Loucy (cell line): ENCODE results near the gene CYP19A1.

ENCODE experiments used
- H2AFZ ChIP-seq: fragments of 200-600 bp; sonication (generic); 2 replicates; pipeline ENCODE4 v1.6.0; 2016; ENCODE audit warnings: antibody characterized with exemption, mild to moderate bottlenecking, low read length, moderate library complexity
- H3F3A ChIP-seq: fragments of 200-600 bp; 2 replicates; pipeline ENCODE4 v1.6.0; 2016; ENCODE audit warnings: antibody characterized with exemption, low read depth, mild to moderate bottlenecking
- H3K27me3 ChIP-seq: fragments of 200-600 bp; sonication (generic); 2 replicates; pipeline ENCODE4 v1.6.1; 2014; ENCODE audit warnings: low read length, mild to moderate bottlenecking; ENCODE audit not compliant: insufficient read depth, poor library complexity, severe bottlenecking
- H3K36me3 ChIP-seq: fragments of 200-600 bp; sonication (generic); 2 replicates; pipeline ENCODE4 v1.6.1; 2016; ENCODE audit warnings: low read length; ENCODE audit not compliant: insufficient read depth
- H3K4me1 ChIP-seq: fragments of 200-600 bp; sonication (generic); 2 replicates; pipeline ENCODE4 v1.5.1; 2014; ENCODE audit warnings: low read length, mild to moderate bottlenecking; ENCODE audit not compliant: insufficient read depth, poor library complexity, severe bottlenecking
- H3K4me2 ChIP-seq: fragments of 200-600 bp; sonication (generic); 2 replicates; pipeline ENCODE4 v1.6.0; 2014; ENCODE audit warnings: antibody characterized with exemption, low read length, low read depth, mild to moderate bottlenecking; ENCODE audit not compliant: poor library complexity, severe bottlenecking
- H3K4me3 ChIP-seq: fragments of 200-600 bp; sonication (generic); 2 replicates; pipeline ENCODE4 v1.5.1; 2014; ENCODE audit warnings: low read length, mild to moderate bottlenecking, mixed read lengths; ENCODE audit not compliant: poor library complexity, severe bottlenecking
- H3K79me2 ChIP-seq: fragments of 200-600 bp; sonication (generic); 2 replicates; pipeline ENCODE4 v1.6.1; 2014; ENCODE audit warnings: low read length; ENCODE audit not compliant: insufficient read depth
- H3K9ac ChIP-seq: fragments of 200-600 bp; sonication (generic); 2 replicates; pipeline ENCODE4 v1.6.0; 2014; ENCODE audit warnings: mild to moderate bottlenecking, low read depth, low read length, moderate library complexity; ENCODE audit not compliant: poor library complexity, severe bottlenecking
- H3K9me2 ChIP-seq: fragments of 200-600 bp; sonication (generic); replicated peaks from 2 replicates; pipeline ENCODE4 v1.6.1; 2016; ENCODE audit warnings: low read depth, low read length, mixed read lengths
- H3K9me3 ChIP-seq: fragments of 200-600 bp; sonication (generic); 2 replicates; pipeline ENCODE4 v1.6.1; 2014; ENCODE audit warnings: mild to moderate bottlenecking, antibody characterized with exemption, low read length, low read depth; ENCODE audit not compliant: insufficient read depth
- H4K20me1 ChIP-seq: fragments of 200-600 bp; sonication (generic); 2 replicates; pipeline ENCODE4 v1.6.0; 2014; ENCODE audit warnings: antibody characterized with exemption, low read length, mild to moderate bottlenecking; ENCODE audit not compliant: insufficient read depth, poor library complexity, severe bottlenecking
- EZH2phosphoT487 ChIP-seq: fragments of 200-600 bp; IDR thresholded peaks from 2 replicates; pipeline ENCODE4 v1.6.1; 2018; ENCODE audit warnings: antibody characterized with exemption, mild to moderate bottlenecking, moderate library complexity, borderline replicate concordance
- TF ChIP-seq, protein P1 (sequence below): fragments of 200-600 bp; sonication (generic); conservative IDR thresholded peaks from 2 replicates; pipeline ENCODE4 v1.5.1; 2014; ENCODE audit warnings: mild to moderate bottlenecking, antibody characterized with exemption, low read length

CYP19A1 gene

DNA sequence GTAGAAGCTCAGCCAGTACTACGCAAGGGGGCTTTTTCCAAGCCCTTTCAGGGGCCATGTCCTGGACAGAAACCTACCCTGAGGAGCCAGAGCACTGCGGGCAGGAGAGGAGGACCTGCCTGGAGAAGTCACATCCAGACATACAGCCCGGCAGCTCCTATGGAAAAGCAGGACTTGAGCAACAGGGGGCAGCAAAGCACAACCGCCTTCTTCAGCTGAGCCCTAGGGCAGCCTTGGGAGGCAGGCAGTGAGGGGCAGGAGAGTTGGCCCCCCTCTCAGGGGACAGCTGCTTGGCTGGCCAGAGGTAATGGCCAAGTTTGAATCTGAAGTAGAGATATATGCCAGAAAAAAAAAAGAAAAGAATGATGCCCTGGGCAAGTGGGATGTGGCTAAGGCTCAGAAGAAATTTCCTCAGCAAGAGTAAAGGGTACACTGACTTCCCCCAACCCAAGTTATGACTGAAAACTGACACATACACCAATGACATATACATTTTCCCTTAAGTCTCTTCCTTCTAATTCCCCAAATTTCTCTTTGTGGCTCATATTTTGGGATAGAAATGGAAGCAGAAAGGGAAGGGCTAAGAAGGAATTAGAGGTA lies 56.9 kb downstream of the CYP19A1 start:
- H3K9ac ChIP-seq, result no peak overlapping the region
- H3K4me2 ChIP-seq, result no peak overlapping the region
- H3F3A ChIP-seq, result no peaks in the 10 kb centered on the region
- no peaks in the 10 kb centered on the region for H3K9me3 ChIP-seq
- no peaks in the 10 kb centered on the region for H3K27me3 ChIP-seq
- no peak overlapping the region for H3K4me3 ChIP-seq
- H3K4me1 ChIP-seq, result peaks cover 49% of the 10 kb centered on the region
- H2AFZ ChIP-seq, result peak overlapping the region; percentile 63
- H3K36me3 ChIP-seq, result no peaks in the 10 kb centered on the region
- H4K20me1 ChIP-seq, result no peaks in the 10 kb centered on the region
- TF ChIP-seq, protein P1, sequence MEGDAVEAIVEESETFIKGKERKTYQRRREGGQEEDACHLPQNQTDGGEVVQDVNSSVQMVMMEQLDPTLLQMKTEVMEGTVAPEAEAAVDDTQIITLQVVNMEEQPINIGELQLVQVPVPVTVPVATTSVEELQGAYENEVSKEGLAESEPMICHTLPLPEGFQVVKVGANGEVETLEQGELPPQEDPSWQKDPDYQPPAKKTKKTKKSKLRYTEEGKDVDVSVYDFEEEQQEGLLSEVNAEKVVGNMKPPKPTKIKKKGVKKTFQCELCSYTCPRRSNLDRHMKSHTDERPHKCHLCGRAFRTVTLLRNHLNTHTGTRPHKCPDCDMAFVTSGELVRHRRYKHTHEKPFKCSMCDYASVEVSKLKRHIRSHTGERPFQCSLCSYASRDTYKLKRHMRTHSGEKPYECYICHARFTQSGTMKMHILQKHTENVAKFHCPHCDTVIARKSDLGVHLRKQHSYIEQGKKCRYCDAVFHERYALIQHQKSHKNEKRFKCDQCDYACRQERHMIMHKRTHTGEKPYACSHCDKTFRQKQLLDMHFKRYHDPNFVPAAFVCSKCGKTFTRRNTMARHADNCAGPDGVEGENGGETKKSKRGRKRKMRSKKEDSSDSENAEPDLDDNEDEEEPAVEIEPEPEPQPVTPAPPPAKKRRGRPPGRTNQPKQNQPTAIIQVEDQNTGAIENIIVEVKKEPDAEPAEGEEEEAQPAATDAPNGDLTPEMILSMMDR, result peak; percentile 80
- TF ChIP-seq EZH2phosphoT487, result no peak
- H3K9me2 ChIP-seq, result no peaks in the 10 kb centered on the region
- H3K79me2 ChIP-seq, result no peaks in the 10 kb centered on the region

DNA sequence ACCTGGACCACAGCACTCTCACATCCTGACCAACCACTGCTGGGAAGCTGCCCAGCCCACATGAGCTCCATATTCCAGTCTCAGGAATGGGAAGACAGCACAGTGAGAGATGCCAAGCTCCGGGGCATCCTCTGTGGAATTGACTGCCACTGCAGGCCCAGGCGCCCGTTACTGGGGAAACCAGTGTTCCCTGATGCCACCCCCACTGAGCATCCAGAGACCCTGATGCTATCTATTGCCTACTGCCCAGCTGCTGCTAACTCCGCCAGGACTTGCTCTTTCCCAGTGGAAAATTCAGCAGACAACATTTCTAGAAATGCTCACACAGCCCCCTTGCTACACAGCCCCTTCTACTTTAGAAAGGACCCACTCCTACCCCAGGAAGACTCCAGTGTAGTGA lies 57.6 kb downstream of the CYP19A1 start:
- no peak overlapping the region for H3K9ac ChIP-seq
- H3K79me2 ChIP-seq, result no peaks in the 10 kb centered on the region
- no peaks in the 10 kb centered on the region for H3K9me3 ChIP-seq
- H3K27me3 ChIP-seq, result no peaks in the 10 kb centered on the region
- peak overlapping the region; percentile 63; the same call in 1 of the 2 replicates for H2AFZ ChIP-seq
- peaks cover 42% of the 10 kb centered on the region for H3K4me1 ChIP-seq
- TF ChIP-seq, protein P1, result no peak
- no peak for TF ChIP-seq EZH2phosphoT487
- H3K4me3 ChIP-seq, result no peak overlapping the region
- no peaks in the 10 kb centered on the region for H3F3A ChIP-seq
- no peaks in the 10 kb centered on the region for H3K9me2 ChIP-seq
- H4K20me1 ChIP-seq, result no peaks in the 10 kb centered on the region
- no peak overlapping the region for H3K4me2 ChIP-seq
- H3K36me3 ChIP-seq, result no peaks in the 10 kb centered on the region

DNA sequence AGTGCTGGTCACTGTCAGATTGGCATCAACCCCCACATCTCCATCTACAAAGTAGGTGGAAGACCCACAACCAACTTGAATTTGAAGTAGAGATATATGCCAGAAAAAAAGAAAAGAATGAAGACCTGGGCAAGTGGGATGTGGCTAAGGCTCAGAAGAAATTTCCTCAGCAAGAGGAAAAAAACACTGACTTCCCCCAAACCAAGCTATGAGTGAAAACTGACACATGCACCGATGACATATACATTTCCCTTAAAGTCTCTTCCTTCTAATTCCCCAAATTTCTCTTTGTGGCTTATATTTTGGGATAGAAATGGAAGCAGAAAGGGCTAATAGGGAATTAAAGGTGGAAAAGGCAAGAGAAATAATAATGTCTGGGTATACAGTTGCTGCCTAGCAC lies 59.0 kb downstream of the CYP19A1 start:
- H2AFZ ChIP-seq, result no peak overlapping the region
- no peaks in the 10 kb centered on the region for H3K27me3 ChIP-seq
- no peaks in the 10 kb centered on the region for H3K79me2 ChIP-seq
- H3K9me2 ChIP-seq, result no peaks in the 10 kb centered on the region
- no peaks in the 10 kb centered on the region for H4K20me1 ChIP-seq
- no peak overlapping the region for H3K4me3 ChIP-seq
- TF ChIP-seq, protein P1, result no peak
- no peak for TF ChIP-seq EZH2phosphoT487
- H3K36me3 ChIP-seq, result no peaks in the 10 kb centered on the region
- no peak overlapping the region for H3K4me2 ChIP-seq
- H3K9ac ChIP-seq, result no peak overlapping the region
- no peaks in the 10 kb centered on the region for H3F3A ChIP-seq
- peaks cover 29% of the 10 kb centered on the region for H3K4me1 ChIP-seq
- H3K9me3 ChIP-seq, result no peaks in the 10 kb centered on the region
